Naive B cell (primary cell): ENCODE measurements around the gene ADAMTS16. TPM values are rescaled to one million over a fixed set of nuclear protein-coding genes. Genes with fewer than 3 reads are reported as not detected.
A peak's percentile ranks its signal among the peaks of the same experiment; 100 is the strongest.

Source experiments
- ATAC-seq, 2 donors: fragments of 150-1000 bp; cut with Tn5 transposase; 2 replicates each; pipeline ENCODE4 v1.10.0; 2021; ENCODE audit warnings: low read depth in 2 of 2, mild to moderate bottlenecking in 2 of 2, moderate library complexity in 2 of 2
- DNase-seq: peaks from one replicate; pipeline ENCODE4 v3.0.0; 2022
- H3K27ac Mint-ChIP-seq, 6 donors: one replicate each; pipeline ENCODE4 v1.8.0; 2020 to 2022; ENCODE audit warnings: mild to moderate bottlenecking in 6 of 6, mixed read lengths in 6 of 6, moderate library complexity in 5 of 6, inconsistent platforms in 2 of 6
- H3K27me3 Mint-ChIP-seq, 3 donors: one replicate each; pipeline ENCODE4 v1.8.0; 2021 to 2022; ENCODE audit warnings: mixed read lengths in 3 of 3, mild to moderate bottlenecking in 1 of 3
- H3K36me3 Mint-ChIP-seq, 2 donors: one replicate each; pipeline ENCODE4 v1.8.0; 2020 to 2022; ENCODE audit warnings: mixed read lengths in 2 of 2, inconsistent platforms in 1 of 2, mild to moderate bottlenecking in 1 of 2
- H3K4me1 Mint-ChIP-seq, 3 donors: one replicate each; pipeline ENCODE4 v1.8.0; 2020 to 2022; ENCODE audit warnings: mixed read lengths in 3 of 3, inconsistent platforms in 1 of 3, mild to moderate bottlenecking in 1 of 3, moderate library complexity in 1 of 3
- H3K4me3 Mint-ChIP-seq, 8 donors: one replicate each; pipeline ENCODE4 v1.8.0; 2020 to 2022; ENCODE audit warnings: mild to moderate bottlenecking in 8 of 8, mixed read lengths in 8 of 8, moderate library complexity in 8 of 8, inconsistent platforms in 2 of 8
- H3K9me3 Mint-ChIP-seq, 7 donors: one replicate each; pipeline ENCODE4 v1.8.0; 2020 to 2022; ENCODE audit warnings: mixed read lengths in 7 of 7, mild to moderate bottlenecking in 5 of 7, inconsistent platforms in 2 of 7, moderate library complexity in 1 of 7
- polyA plus RNA-seq, 6 donors: library from polyadenylated mRNA; unstranded; fragments of 300-500 nt; fragmentation: Illumina TruSeq; gene quantifications; one replicate each; pipeline ENCODE4 v1.2.3, GENCODE V29; 2021; ENCODE audit warnings: low read depth in 6 of 6

ADAMTS16 gene
- polyA plus RNA-seq, 6 donors from 2014 or later: not detected

GRCh38 chr5:5348135-5348534 is 208.0 kb downstream of the ADAMTS16 start:
- peaks cover 0 to 3% (median 0%) of the 10 kb centered on the region in 3 donors for H3K4me1 Mint-ChIP-seq
- peaks cover 0 to 19% (median 7%) of the 10 kb centered on the region in 3 donors for H3K27me3 Mint-ChIP-seq
- no peak overlapping the region for H3K4me3 Mint-ChIP-seq
- no peak for DNase-seq
- peaks cover 0 to 5% (median 0%) of the 10 kb centered on the region in 7 donors for H3K9me3 Mint-ChIP-seq
- peaks cover 0 to 9% of the 10 kb centered on the region in 2 donors for H3K36me3 Mint-ChIP-seq
- H3K27ac Mint-ChIP-seq: peak overlapping the region in 1 of 6 donors; percentile 61
- ATAC-seq: no peak

- Mint-ChIP-seq H3K4me1 (peaks cover 0 to 3% (median 0%) of the 10 kb centered on the region in 3 donors), H3K4me3 (no peak overlapping the region), H3K9me3 (peaks cover 0 to 5% (median 0%) of the 10 kb centered on the region in 7 donors), H3K27me3 (peaks cover 0 to 19% (median 7%) of the 10 kb centered on the region in 3 donors), H3K36me3 (peaks cover 0 to 9% of the 10 kb centered on the region in 2 donors), H3K27ac (no peak overlapping the region)
- DNase-seq (no peak), ATAC-seq (no peak)
Measured at GRCh38 chr5:5348576-5348975, 208.4 kb downstream of the ADAMTS16 start.

- Mint-ChIP-seq H3K27me3 (peaks cover 0 to 9% (median 7%) of the 10 kb centered on the region in 3 donors), H3K9me3 (peaks cover 0 to 5% (median 0%) of the 10 kb centered on the region in 7 donors), H3K4me1 (peaks cover 0 to 3% (median 0%) of the 10 kb centered on the region in 3 donors), H3K4me3 (no peak overlapping the region), H3K36me3 (no peaks in the 10 kb centered on the region), H3K27ac (no peak overlapping the region)
- ATAC-seq (no peak), DNase-seq (no peak)
Measured at GRCh38 chr5:5350101-5350500, 210.0 kb downstream of the ADAMTS16 start.

GRCh38 chr5:5351288-5351979 is 211.3 kb downstream of the ADAMTS16 start:
- peaks cover 0 to 3% (median 0%) of the 10 kb centered on the region in 3 donors for H3K4me1 Mint-ChIP-seq

GRCh38 chr5:5352675-5353074 is 212.5 kb downstream of the ADAMTS16 start:
- Mint-ChIP-seq H3K36me3 (no peaks in the 10 kb centered on the region), H3K27me3 (peaks cover 0 to 9% (median 7%) of the 10 kb centered on the region in 3 donors), H3K27ac (no peak overlapping the region), H3K9me3 (peaks cover 0 to 5% (median 0%) of the 10 kb centered on the region in 7 donors), H3K4me1 (peaks cover 0 to 3% (median 0%) of the 10 kb centered on the region in 3 donors), H3K4me3 (no peak overlapping the region)
- DNase-seq (no peak), ATAC-seq (no peak)

More at GRCh38 chr5:5351288-5351979, 211.3 kb downstream of the ADAMTS16 start:
- DNase-seq: no peak
- ATAC-seq: no peak
- Mint-ChIP-seq H3K27ac (no peak overlapping the region), H3K9me3 (peaks cover 0 to 5% (median 0%) of the 10 kb centered on the region in 7 donors), H3K27me3 (peaks cover 0 to 9% (median 7%) of the 10 kb centered on the region in 3 donors), H3K4me3 (no peak overlapping the region), H3K36me3 (no peaks in the 10 kb centered on the region)

GRCh38 chr5:5353681-5354080 is 213.6 kb downstream of the ADAMTS16 start:
- no peak overlapping the region for H3K4me3 Mint-ChIP-seq
- DNase-seq: no peak
- peaks cover 0 to 9% (median 7%) of the 10 kb centered on the region in 3 donors for H3K27me3 Mint-ChIP-seq
- no peak overlapping the region for H3K27ac Mint-ChIP-seq
- no peaks in the 10 kb centered on the region for H3K36me3 Mint-ChIP-seq
- peaks cover 0 to 5% (median 0%) of the 10 kb centered on the region in 7 donors for H3K9me3 Mint-ChIP-seq
- H3K4me1 Mint-ChIP-seq: no peaks in the 10 kb centered on the region
- ATAC-seq: no peak

- Mint-ChIP-seq H3K27me3 (no peaks in the 10 kb centered on the region), H3K9me3 (peaks cover 0 to 3% (median 0%) of the 10 kb centered on the region in 7 donors), H3K4me3 (no peak overlapping the region), H3K27ac (no peak overlapping the region), H3K4me1 (no peaks in the 10 kb centered on the region), H3K36me3 (no peaks in the 10 kb centered on the region)
- DNase-seq (no peak), ATAC-seq (no peak)
Measured at GRCh38 chr5:5356765-5357164, 216.6 kb downstream of the ADAMTS16 start.

- no peaks in the 10 kb centered on the region for H3K36me3 Mint-ChIP-seq
- H3K27ac Mint-ChIP-seq: no peak overlapping the region
- H3K4me3 Mint-ChIP-seq: no peak overlapping the region
- no peak for ATAC-seq
- DNase-seq: no peak
- no peaks in the 10 kb centered on the region for H3K27me3 Mint-ChIP-seq
- no peaks in the 10 kb centered on the region for H3K9me3 Mint-ChIP-seq
- no peaks in the 10 kb centered on the region for H3K4me1 Mint-ChIP-seq
Measured at GRCh38 chr5:5359618-5360017, 219.5 kb downstream of the ADAMTS16 start.

- H3K9me3 Mint-ChIP-seq: no peaks in the 10 kb centered on the region
- no peak overlapping the region for H3K4me3 Mint-ChIP-seq
- DNase-seq: no peak
- no peak for ATAC-seq
- no peaks in the 10 kb centered on the region for H3K4me1 Mint-ChIP-seq
- H3K27ac Mint-ChIP-seq: no peak overlapping the region
- H3K27me3 Mint-ChIP-seq: no peaks in the 10 kb centered on the region
- H3K36me3 Mint-ChIP-seq: no peaks in the 10 kb centered on the region
Measured at GRCh38 chr5:5360363-5360940, 220.3 kb downstream of the ADAMTS16 start.

- no peak overlapping the region for H3K27ac Mint-ChIP-seq
- no peak overlapping the region for H3K4me3 Mint-ChIP-seq
- H3K36me3 Mint-ChIP-seq: no peaks in the 10 kb centered on the region
- H3K9me3 Mint-ChIP-seq: no peaks in the 10 kb centered on the region
- H3K4me1 Mint-ChIP-seq: no peaks in the 10 kb centered on the region
- ATAC-seq (no peak), DNase-seq (no peak)
- H3K27me3 Mint-ChIP-seq: no peaks in the 10 kb centered on the region
Measured at GRCh38 chr5:5360941-5361520, 220.9 kb downstream of the ADAMTS16 start.

GRCh38 chr5:5363045-5363444 is 222.9 kb downstream of the ADAMTS16 start:
- H3K36me3 Mint-ChIP-seq: no peaks in the 10 kb centered on the region
- no peak for ATAC-seq
- DNase-seq: no peak
- no peak overlapping the region for H3K4me3 Mint-ChIP-seq
- H3K9me3 Mint-ChIP-seq: no peaks in the 10 kb centered on the region
- no peaks in the 10 kb centered on the region for H3K27me3 Mint-ChIP-seq
- H3K27ac Mint-ChIP-seq: no peak overlapping the region
- no peaks in the 10 kb centered on the region for H3K4me1 Mint-ChIP-seq

- no peak overlapping the region for H3K4me3 Mint-ChIP-seq
- H3K27me3 Mint-ChIP-seq: no peaks in the 10 kb centered on the region
- peak overlapping the region in 1 of 6 donors; percentile 40 for H3K27ac Mint-ChIP-seq
- H3K4me1 Mint-ChIP-seq: no peaks in the 10 kb centered on the region
- DNase-seq (no peak), ATAC-seq (no peak)
- no peaks in the 10 kb centered on the region for H3K9me3 Mint-ChIP-seq
- no peaks in the 10 kb centered on the region for H3K36me3 Mint-ChIP-seq
Measured at GRCh38 chr5:5364932-5365331, 224.8 kb downstream of the ADAMTS16 start.

GRCh38 chr5:5367739-5368138 is 227.6 kb downstream of the ADAMTS16 start:
- Mint-ChIP-seq H3K27ac (no peak overlapping the region), H3K9me3 (no peaks in the 10 kb centered on the region), H3K27me3 (peaks cover 0 to 3% (median 0%) of the 10 kb centered on the region in 3 donors), H3K4me3 (no peak overlapping the region), H3K4me1 (no peaks in the 10 kb centered on the region), H3K36me3 (no peaks in the 10 kb centered on the region)
- ATAC-seq (no peak), DNase-seq (no peak)
